Progenitor cell of endocrine pancreas (in vitro differentiated cells): ENCODE measurements around the gene TMIGD3. TPM values are rescaled to one million over a fixed set of nuclear protein-coding genes. Genes with fewer than 3 reads are reported as not detected.

Source experiments
- DNase-seq: peaks from one replicate; pipeline ENCODE4 v3.0.0; 2021; ENCODE audit warnings: low spot score; ENCODE audit not compliant: unreplicated experiment
- H3K27ac Mint-ChIP-seq: 2 replicates; pipeline ENCODE4 v1.8.0; 2021; ENCODE audit warnings: mild to moderate bottlenecking, moderate library complexity, mixed read lengths
- H3K27me3 Mint-ChIP-seq: 2 replicates; pipeline ENCODE4 v1.8.0; 2021; ENCODE audit warnings: mixed read lengths
- H3K36me3 Mint-ChIP-seq: 2 replicates; pipeline ENCODE4 v1.8.0; 2022; ENCODE audit warnings: mixed read lengths; ENCODE audit not compliant: insufficient read depth
- H3K4me1 Mint-ChIP-seq: 2 replicates; pipeline ENCODE4 v1.8.0; 2021; ENCODE audit warnings: low read depth, mixed read lengths
- H3K4me3 Mint-ChIP-seq: 2 replicates; pipeline ENCODE4 v1.8.0; 2021; ENCODE audit warnings: low read depth, mild to moderate bottlenecking, moderate library complexity, mixed read lengths
- H3K9me3 Mint-ChIP-seq: 2 replicates; pipeline ENCODE4 v1.8.0; 2021; ENCODE audit warnings: low read depth, mixed read lengths
- CTCF ChIP-seq: fragments of 200-600 bp; sonication (generic); IDR thresholded peaks from one replicate; pipeline ENCODE4 v1.5.0; 2021; ENCODE audit warnings: antibody characterized with exemption, mild to moderate bottlenecking; ENCODE audit not compliant: unreplicated experiment
- total RNA-seq: library from RNA; stranded (reverse); gene quantifications from 2 replicates; pipeline ENCODE4 v1.2.1, GENCODE V29; 2021

Gene TMIGD3
- total RNA-seq, 1 donor from 2014 or later = not detected

- Mint-ChIP-seq H3K27ac (peak within 1 kb of the TSS; percentile 99), H3K9me3 (no peaks in the 10 kb centered on the region), H3K4me3 (peak within 1 kb of the TSS; percentile 97), H3K36me3 (peaks cover 19% of the 10 kb centered on the region), H3K4me1 (peaks cover 39% of the 10 kb centered on the region), H3K27me3 (no peaks in the 10 kb centered on the region)
- peak; percentile 83 for DNase-seq
- peak; percentile 21 for TF ChIP-seq CTCF
Measured at GRCh38 chr1:111448918-111449702, 54.3 kb downstream of the TMIGD3 start, which contains the start of the genes ATP5PB and WDR77. ATP5PB (plus strand) TSS chr1:111449464; CDS start chr1:111449542, 78 bp downstream. WDR77 (minus strand) TSS chr1:111449256; CDS start chr1:111449169, 87 bp downstream.

DNA sequence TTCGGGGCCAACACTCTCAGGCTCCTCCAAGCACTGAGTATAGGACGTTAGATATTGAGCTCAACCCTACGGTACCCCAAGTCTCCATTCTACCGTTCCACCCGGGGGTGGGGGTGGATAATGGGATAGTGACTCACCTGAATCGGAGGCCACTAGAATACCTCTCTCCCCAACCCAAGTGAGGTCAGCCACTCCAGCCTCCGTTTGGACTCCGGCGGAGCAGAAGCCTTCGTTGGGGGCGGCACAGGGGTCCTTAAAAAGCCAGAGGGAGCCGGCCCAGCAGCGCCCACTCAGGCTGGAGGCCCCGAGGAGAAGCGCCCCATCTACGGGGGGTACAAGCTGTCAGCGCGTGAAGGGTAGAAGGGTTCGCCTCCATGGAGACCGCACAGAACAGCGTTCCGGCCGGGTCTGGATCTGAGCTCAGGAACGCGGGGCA is 54.9 kb downstream of the TMIGD3 start:
- no peaks in the 10 kb centered on the region for H3K27me3 Mint-ChIP-seq

GRCh38 chr1:111446967-111447892 is 56.2 kb downstream of the TMIGD3 start:
- Mint-ChIP-seq H3K27me3 (no peaks in the 10 kb centered on the region), H3K4me1 (peaks cover 47% of the 10 kb centered on the region), H3K27ac (peak overlapping the region; percentile 99), H3K9me3 (no peaks in the 10 kb centered on the region), H3K4me3 (peak overlapping the region; percentile 97), H3K36me3 (peaks cover 37% of the 10 kb centered on the region)
- TF ChIP-seq CTCF = no peak
- no peak for DNase-seq

More for the DNA sequence above, 54.9 kb downstream of the TMIGD3 start:
- TF ChIP-seq CTCF = no peak
- Mint-ChIP-seq H3K4me1 (peaks cover 43% of the 10 kb centered on the region), H3K36me3 (peaks cover 25% of the 10 kb centered on the region), H3K9me3 (no peaks in the 10 kb centered on the region), H3K4me3 (peak overlapping the region; percentile 97), H3K27ac (peak overlapping the region; percentile 99)
- DNase-seq = no peak

- no peak for DNase-seq
- no peaks in the 10 kb centered on the region for H3K27me3 Mint-ChIP-seq
- peak overlapping the region; percentile 97 for H3K4me3 Mint-ChIP-seq
- no peak for TF ChIP-seq CTCF
- peaks cover 39% of the 10 kb centered on the region for H3K36me3 Mint-ChIP-seq
- H3K27ac Mint-ChIP-seq = peak overlapping the region; percentile 99
- H3K4me1 Mint-ChIP-seq = peaks cover 44% of the 10 kb centered on the region
- no peaks in the 10 kb centered on the region for H3K9me3 Mint-ChIP-seq
Measured at GRCh38 chr1:111446546-111446945, 56.9 kb downstream of the TMIGD3 start.

- no peak overlapping the region for H3K4me3 Mint-ChIP-seq
Measured at GRCh38 chr1:111444031-111444430, 59.4 kb downstream of the TMIGD3 start.

More at GRCh38 chr1:111444031-111444430, 59.4 kb downstream of the TMIGD3 start:
- H3K27me3 Mint-ChIP-seq = no peaks in the 10 kb centered on the region
- H3K36me3 Mint-ChIP-seq = peaks cover 51% of the 10 kb centered on the region
- peak overlapping the region; percentile 12 for H3K27ac Mint-ChIP-seq
- H3K4me1 Mint-ChIP-seq = peaks cover 53% of the 10 kb centered on the region
- TF ChIP-seq CTCF = no peak
- no peak for DNase-seq
- H3K9me3 Mint-ChIP-seq = no peaks in the 10 kb centered on the region
